Activated gamma-delta T cell treated with Interleukin-2 at 50 U/mL for 16 hours (primary cell): ENCODE measurements around the gene THSD7B.
"Not testable (repeated sequence)": the region's sequence is repeated elsewhere in the genome, so short reads cannot be mapped to it uniquely, and the experiment has no call there.

ENCODE experiments used
- DNase-seq: peaks from one replicate; pipeline ENCODE4 v3.0.0-alpha.2; 2020

Gene THSD7B

DNA sequence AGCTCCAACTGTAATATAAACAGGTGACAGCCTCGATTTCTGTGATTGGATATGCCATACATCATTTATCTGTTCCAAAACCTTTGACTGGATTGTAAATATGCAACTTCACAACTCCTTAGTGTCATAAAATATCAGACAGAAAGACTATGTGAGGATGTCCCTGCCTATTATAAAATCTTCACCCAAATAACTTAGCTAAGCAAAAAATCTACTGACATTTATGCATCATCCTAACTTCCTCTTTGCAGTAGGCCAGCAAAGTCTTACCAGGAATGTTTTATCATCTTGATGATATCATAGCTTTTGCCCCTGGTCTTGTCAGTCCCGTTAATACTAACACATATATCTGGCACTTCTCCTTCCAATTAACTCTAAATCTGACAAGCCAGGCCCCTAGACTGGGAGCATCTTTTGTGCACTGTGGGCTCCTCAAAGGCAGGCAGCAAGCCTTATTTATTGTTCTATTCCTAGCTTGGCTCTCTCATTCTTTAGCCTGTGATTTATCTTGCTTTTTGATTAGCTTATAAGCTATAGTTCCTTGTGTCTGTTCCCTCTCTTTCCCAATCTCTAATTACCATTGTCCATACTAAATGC is 842.5 kb downstream of the THSD7B start:
- DNase-seq: no peak

DNA sequence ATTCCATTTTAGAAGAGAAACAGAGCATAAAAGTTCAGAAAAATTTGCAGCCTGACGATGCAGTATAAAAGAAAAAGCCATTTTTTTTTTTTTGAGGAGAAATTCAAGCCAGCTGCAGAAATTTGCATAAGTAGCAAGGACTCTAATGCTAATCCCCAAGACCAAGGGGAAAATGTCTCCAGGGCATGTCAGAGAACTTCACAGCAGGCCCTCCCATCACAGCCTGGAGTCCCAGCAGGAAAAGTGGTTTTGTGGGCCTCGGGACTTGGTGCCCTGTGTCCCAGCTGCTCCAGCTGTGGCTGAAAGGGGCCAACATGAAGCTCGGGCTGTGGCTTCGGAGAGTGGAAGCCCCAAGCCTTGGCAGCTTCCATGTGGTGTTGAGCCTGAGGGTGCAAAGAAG is 873.6 kb downstream of the THSD7B start:
- no peak for DNase-seq

DNA sequence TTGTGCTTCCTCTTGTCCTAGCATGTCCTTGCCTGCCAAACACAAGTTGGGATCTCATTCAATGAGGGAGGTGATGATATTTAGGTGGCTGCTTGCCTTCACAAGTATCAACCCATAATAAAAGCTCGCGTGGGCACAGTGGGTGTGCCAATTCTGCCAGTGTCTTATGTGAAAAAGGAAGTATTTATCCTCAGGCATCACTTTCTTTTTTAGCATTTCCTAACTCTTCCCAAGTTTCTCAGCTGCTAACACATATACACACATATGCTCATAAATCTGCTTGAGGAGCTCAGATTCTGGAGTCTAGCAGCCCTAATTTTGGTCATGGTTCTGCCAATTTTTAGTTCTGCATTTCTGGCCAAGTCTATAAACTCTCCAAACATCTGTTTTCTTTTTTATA is 879.4 kb downstream of the THSD7B start:
- DNase-seq: no peak

DNA sequence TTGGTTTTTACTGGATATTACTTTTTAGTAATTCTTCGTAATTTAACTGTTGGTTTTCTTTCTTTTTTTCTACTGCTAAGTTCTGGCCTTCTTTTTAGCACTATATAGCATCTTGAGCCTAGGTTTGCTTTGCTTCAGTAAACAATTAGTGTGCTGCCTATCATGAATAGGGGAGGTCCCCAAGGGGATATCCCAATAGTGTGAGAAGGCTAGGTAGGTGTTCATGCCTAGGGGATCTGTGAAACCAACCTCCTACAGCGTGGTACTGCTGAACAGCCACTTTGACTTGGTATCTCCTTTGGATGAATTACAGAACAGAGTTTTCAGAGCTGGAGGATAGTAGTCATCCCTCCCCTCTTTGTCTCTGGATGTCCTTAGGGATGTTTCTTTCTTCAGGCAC is 888.7 kb downstream of the THSD7B start:
- DNase-seq: no peak

DNA sequence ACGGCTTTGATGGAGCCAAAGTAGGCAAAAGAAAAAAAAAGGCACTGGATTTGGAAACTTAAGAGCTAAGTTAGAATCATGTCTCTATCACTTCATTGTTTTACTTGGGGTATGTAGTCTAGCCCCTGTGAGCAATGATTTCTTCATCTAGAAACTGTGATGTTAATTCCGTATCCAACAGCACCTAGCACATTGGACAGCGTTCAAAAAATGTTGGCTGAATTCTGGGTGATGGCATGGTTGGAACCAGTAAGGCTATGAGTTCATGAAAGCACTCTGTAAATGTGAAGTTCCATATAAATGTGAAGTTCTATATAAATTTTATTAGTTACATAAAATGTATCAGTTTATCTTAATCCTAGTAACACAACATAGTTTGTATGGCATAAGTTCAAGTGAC is 890.5 kb downstream of the THSD7B start:
- no peak for DNase-seq

DNA sequence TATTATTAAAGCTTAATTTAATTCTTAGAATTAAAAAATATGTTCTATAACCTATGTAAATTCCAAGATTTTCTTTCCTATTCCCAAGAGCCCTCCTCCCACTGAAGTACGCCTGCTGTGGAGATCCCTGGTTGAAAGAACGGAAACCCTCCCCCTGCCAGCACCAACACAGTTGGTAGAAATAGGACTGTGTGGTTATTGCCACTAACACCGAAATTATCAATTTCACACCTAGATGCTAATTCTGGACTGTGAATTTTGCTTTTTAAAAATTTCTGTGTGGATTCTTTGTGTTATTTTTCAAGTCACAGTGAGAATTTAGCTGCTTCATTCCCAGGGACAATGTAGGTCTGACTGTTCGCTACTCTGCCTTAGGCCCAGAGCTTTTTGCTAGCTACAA is 893.1 kb downstream of the THSD7B start:
- DNase-seq: no peak

DNA sequence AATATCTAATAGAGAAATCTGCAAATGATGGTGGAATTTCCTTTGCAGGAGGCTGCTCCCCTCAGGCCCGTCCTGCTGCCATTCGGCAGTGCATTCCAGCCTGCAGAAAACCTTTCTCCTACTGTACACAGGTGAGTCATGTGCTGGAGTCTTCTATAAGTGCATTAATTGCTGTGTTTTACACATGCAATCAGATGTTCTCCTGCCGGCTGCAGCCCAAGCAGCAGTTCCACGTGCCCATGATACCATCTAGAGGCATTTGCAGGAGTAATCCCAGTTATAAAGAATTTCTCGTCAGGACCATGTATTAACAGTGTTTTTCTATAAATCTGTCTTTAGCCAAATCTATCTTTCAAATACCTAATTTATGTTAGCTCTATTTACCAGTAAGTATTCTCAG is 894.3 kb downstream of the THSD7B start:
- no peak for DNase-seq

DNA sequence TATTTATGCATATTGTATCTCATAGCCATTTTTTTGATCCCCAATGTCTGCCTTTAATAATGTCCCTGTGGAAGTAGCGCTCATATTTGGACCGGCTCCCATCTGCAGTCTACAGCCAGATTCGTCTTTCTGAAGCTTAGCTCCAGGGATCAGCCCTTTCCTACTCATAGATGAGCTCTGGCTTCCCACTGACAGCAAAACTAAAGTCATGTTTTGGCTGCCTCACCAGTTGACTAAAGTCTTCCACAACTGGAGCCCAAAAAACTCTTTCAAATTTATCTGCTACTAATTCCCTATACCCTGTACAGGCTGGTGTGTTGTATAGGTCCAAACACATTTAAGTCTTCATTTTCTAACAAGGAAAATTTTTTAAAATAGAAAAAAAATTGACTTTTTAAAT is 904.8 kb downstream of the THSD7B start:
- DNase-seq: no peak

DNA sequence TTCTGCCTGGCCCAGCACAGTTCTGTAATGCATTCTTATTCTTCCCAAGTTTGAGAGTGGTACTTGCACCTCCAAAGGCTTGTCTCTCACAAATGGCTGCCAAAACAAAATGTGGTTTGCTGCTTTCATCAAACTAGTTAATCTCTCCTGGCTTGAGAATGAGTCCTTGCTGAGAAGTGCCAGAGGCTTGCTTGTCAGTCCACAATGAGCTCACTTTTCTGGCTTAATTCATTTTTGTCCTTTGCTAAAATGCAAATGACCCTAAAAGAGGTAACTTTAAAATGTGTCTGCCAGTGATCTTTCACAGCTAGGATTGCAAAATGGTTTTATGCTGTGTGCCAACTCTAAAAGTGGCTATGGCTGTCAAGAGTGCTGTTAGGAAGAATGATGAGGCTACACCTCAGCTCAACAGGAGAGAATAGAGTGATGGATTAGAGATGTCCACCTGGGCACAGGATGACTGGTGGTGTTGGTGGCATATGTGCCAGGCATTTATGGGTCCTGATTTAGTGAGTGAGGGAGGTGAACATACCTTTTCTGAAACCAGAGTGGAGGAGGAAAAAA is 907.7 kb downstream of the THSD7B start:
- no peak for DNase-seq

DNA sequence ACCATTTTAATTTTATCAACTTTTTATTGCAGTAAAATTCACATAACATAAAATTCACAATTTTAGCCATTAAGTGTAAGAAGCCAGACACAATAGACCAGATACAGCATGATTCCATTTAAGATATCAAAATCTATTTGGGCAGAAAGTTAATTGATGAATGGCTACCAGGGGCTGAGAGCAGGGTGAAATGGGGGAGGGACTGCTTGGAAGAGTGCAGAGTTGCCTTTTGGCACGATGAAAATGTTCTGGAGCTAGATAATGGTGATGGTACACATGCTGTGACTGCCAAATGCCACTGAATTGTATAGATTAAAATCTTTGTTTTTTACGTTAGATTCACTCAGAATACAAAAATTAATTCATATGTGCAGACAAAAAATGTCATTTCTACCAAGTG is 909.6 kb downstream of the THSD7B start:
- no peak for DNase-seq

DNA sequence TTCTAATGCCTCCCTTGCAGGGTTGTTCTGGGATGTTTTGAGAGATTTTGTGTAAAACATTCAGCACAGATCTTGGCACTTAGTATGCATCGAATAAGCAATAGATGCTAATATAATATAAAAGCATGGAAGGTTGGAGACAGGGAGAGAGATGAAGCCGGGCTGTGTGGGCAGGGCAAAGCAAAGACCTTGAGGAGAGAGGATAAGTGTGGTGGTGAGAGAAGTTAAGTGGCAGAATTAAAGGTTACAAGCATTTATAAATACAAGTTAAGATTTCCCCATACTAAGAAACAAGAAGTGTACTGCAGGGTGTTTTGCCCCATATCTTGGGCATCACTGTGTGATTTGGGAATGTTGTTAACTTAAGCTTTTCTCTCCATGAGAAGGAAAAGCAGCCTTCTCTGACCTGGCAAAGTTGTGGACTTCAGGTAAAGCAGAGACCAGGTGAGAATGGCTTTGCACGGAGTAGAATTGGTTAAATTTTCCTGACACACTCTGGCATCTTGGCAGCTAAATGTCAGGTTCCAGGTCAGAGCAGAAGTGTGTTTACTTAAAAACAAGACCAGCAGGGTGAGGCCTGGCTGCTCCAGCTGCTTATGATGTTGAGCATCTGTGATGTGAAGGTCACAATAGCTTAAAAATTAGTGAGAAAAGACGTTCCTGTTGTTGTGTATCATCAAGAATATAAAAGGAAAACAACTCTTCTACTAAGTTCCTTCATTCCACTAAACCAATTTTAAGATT is 910.4 kb downstream of the THSD7B start:
- DNase-seq: no peak

DNA sequence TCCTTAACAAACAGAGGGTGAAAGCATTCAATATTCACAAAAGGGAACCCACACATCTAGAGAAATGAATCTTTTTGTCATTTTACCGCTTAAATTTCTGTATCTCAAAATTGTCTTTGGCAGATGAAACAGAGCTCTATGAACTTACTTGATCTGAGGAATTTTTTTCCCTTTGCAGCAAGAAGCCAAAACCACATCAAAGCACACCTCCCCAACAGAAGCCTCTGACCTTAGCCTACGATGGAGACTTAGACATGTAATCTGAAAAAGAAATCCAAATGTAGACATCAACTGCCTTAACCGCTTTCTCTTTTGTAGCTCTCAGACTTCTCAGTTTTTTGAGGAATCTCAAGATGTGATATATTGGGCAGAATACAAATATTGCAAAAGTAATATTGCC is 911.0 kb downstream of the THSD7B start:
- no peak for DNase-seq

DNA sequence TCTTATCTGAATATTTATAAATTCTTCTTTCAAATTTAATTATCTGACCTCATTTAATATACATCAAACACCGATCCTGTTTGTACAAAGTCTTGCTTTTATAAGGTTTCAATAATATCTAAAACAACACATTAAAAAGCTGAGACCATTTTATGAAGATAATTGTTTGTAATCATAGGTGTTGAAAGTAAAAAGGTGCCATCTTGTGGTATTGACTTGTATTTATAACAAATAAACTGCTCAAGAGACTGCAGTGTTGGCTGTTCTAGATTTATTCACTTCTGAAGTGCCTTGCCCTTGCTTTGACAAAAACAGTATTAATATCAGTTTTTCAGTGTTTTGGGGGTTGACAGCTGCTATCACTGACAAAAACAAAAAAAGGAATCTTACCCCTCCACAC is 912.1 kb downstream of the THSD7B start:
- no peak for DNase-seq

DNA sequence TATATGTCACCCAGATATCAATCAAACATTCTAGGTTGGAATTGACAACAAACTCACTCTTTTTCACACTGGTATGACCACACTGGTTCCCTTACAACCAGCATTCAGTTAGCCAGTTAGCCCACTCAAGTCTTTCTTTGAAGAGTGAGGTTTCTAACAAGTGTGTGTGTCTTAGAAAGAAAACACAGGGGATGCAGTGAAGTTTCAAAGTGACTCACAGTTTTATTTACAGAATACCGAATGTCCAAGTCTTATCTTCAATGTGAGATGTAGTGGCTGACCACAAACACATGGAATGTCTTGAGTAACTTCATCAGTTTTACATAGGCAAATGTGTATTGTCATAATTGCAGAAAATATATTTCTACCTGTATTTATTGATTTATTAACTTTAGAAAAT is 924.2 kb downstream of the THSD7B start:
- DNase-seq: no peak

DNA sequence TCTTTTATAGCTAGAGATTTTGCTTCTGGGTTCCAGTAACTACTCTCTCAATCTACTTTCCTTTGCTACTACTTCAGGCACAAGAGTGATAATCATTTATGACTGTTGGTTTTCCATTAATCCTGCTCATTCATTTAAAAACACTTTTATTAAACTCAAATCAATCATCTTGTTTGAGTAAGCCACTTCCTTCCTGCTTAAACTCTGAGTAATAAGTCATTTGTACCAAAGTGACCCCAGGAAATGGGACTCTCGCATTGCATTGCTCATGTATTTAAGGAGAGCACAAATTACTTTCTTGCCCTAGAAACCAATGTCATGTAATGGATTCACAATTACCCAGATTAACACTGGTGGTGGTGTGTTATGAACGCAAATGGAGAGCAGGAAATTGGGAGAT is 928.2 kb downstream of the THSD7B start:
- no peak for DNase-seq

DNA sequence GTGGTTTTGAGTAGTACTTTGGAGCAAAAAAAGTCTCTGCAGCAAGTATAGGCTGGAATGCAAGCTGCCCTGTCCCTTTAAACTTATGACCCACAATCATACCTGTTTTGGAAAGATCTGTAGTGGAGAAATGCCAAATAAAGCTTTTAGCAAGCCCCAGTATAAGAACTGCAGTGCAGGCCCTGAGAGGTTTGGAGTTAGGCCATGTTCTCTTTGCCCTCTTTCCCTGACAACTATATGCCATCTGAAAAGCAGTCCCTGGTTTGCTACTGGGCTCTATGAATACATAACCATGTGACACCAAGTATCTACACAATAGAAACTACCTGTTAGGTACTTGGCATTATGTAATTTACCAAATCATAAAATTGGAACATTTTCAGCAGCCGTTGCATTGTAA is 931.6 kb downstream of the THSD7B start:
- DNase-seq: no peak

DNA sequence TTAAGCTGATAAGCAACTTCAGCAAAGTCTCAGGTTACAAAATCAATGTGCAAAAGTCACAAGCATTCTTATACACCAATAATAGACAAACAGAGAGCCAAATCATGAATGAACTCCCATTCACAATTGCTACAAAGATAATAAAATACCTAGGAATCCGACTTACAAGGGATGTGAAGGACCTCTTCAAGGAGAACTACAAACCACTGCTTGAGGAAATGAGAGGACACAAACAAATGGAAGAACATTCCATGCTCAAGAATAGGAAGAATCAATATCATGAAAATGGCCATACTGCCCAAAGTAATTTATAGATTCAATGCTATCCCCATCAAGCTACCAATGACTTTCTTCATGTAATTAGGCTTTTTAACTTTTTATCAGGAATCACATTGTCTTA is 934.9 kb downstream of the THSD7B start:
- DNase-seq: not testable (repeated sequence)

DNA sequence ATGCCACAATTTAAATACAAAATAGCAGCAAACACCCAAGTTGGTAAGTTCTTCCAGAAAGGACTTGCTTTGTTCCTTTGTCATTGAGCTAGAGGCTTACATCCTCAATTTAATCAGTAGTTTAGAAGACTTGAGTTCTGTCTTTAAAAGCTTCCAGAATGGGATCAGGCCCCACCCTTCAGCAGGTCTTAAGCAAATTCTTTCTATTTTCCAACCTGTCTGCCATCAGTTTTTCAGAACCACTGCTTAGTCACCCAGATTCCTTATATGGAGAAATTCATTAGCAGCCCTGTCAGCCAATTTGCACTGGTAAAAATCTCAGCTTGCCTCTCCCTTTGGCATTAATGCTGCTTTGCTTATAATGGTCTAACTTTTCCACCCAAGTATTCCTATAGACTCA is 935.3 kb downstream of the THSD7B start:
- no peak for DNase-seq

DNA sequence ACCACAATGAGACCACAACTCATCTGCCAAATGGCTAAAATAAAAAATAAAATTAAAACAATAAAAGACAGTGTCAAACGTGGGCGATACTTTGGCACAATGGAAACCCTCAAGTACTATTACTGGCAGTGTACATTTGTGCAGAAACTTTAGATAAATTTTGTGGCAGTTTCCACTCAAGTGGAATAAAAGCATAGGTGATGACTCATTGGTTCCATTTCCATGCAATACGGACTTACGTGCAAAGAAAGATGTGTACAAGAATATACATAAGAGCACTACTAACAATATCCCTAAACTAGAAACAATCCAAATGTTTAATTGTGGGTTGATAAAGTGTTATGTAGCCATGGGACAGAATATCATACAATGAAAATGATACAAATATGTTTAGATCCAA is 940.0 kb downstream of the THSD7B start:
- no peak for DNase-seq

DNA sequence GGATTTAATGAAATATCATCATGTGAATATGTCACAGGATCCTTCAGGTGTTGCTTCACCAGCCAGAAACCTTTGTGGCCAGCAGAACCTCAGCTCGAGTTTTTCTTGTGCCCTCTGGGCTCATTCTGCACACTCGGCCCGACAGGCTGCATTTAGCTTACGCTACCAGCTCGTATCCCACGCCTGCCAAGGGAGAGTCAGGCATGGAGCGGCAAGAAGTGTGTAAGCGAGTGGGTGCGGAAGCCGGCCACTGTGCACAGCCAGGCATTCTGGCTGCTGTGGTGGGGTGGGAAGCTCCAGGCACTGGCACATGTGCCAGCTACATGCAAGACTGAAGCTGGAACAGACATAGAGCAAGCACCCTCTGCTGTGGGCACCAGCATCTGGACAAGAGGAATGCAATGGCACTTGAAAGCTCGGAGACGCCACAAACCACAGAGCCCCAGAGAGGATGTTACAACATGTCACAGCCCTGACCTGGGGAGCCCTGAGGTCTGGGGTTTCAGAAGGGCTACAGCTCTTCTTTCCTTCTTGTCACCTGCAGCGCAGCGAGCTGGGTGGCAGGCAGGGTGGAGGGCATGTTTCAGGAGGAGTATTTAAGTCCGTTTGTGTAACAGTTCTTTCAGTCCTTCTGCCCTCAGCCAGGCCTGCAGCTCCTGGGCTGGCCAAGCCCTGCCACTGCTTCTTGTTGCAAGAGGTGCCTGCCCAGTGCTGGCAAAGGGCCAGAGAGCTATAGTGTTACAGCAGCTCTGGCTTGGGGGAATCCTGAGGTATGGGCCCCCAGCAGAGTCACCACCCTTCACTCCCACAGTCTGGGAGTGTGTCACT is 941.7 kb downstream of the THSD7B start:
- DNase-seq: no peak

DNA sequence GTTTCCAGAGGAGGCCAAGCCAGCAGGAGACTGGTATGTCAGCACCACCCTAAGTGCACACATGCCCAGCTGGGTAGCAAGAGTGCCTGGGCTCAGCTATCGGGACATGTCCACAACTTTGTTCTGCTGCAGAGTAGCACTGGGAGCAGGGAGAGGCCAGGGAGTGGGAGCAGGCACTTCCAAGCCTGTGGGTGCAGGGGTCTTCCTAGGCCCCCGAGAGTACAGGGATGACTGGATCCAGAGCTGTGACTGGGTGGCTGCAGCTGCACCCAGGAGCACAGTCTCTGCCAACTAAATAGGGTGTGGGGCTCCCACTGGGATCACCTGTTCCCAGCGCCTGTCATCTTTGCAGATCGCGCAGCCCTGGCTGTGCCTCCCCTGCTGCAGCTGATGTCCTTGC is 943.0 kb downstream of the THSD7B start:
- no peak for DNase-seq

DNA sequence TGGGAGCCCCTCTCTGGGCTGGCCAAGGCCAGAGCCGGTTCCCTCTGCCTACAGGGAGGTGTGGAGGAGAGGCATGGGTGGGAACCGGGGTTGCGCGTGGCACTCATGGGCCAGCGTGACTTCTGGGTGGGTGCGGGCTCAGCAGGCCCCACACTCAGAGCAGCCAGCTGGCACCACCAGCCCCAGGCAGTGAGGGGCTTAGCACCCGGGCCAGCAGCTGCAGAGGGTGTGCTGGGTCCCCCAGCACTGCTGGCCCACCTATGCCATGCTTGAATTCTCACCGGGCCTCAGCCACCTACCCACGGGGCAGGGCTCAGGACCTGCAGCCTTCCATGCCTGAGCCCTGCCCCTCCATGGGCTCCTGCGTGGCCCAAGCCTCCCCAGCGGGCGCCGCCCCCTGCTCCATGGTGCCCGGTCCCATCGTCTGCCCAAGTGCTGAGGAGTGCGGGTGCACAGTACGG is 950.4 kb downstream of the THSD7B start:
- DNase-seq: no peak

DNA sequence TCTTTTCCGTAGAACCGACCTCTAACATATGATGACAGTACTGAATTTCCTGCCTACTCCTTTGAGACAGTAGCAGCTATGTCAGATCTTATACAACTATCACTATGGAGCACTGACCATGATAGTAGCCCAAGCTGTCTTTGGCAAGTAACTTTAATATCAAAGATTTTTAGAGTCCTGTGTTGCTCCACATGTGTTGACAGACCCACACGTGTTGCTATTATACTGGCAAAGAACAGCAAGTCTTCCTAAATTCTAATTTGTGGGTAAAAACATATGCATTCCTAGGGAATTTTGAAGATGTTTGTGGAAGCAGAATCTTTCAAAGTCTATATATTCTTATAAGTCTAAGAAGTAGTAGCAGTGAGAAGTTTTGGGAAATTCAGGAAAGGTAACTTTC is 953.4 kb downstream of the THSD7B start:
- no peak for DNase-seq

DNA sequence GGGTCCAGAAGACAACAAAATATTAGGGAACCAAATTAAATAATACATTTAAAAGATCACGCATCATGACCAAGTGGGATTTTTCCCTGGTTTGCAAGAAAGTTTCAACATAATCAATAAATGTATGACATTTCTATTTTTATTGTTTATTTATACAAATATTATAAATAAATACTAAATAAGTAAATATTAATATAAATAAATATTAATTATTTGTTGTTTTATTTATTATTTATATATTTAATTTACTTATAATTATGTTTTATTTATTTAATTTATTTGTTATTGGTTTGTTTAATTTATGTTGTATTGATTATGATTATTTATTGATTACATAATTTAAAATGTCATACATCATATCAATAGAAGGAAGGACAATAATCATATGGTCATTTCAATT is 956.4 kb downstream of the THSD7B start:
- no peak for DNase-seq
